MM.1S (cell line): Measurements from ENCODE around the gene GNG14.

ENCODE experiments used
- DNase-seq: peaks from one replicate; pipeline ENCODE4 v3.0.0-alpha.2; 2015
- H2AFZ ChIP-seq: fragments of 300-600 bp; sonication (generic); 2 replicates; pipeline ENCODE4 v1.6.0; 2016; ENCODE audit warnings: antibody characterized with exemption, low read length
- H3F3A ChIP-seq: fragments of 300-600 bp; sonication (generic); 2 replicates; pipeline ENCODE4 v1.6.1; 2016; ENCODE audit warnings: mild to moderate bottlenecking, antibody characterized with exemption, low read length, moderate library complexity, mixed read lengths; ENCODE audit not compliant: insufficient read depth
- H3K27ac ChIP-seq: fragments of 300-600 bp; sonication (generic); 2 replicates; pipeline ENCODE4 v1.5.1; 2016; ENCODE audit warnings: mild to moderate bottlenecking, low read length
- H3K27me3 ChIP-seq: fragments of 300-600 bp; sonication (generic); replicated peaks from 2 replicates; pipeline ENCODE4 v1.6.0; 2016; ENCODE audit warnings: low read length; ENCODE audit not compliant: insufficient read depth
- H3K36me3 ChIP-seq: fragments of 300-600 bp; sonication (generic); replicated peaks from 2 replicates; pipeline ENCODE4 v1.6.1; 2016; ENCODE audit warnings: mild to moderate bottlenecking, low read length, mixed read lengths; ENCODE audit not compliant: insufficient read depth
- H3K4me1 ChIP-seq: fragments of 300-600 bp; sonication (generic); 2 replicates; pipeline ENCODE4 v1.6.1; 2016; ENCODE audit warnings: low read length, mixed read lengths
- H3K4me2 ChIP-seq: fragments of 300-600 bp; sonication (generic); 2 replicates; pipeline ENCODE4 v1.6.0; 2016; ENCODE audit warnings: low read depth, low read length
- H3K4me3 ChIP-seq: fragments of 300-600 bp; sonication (generic); 2 replicates; pipeline ENCODE4 v1.5.1; 2016; ENCODE audit warnings: low read length, mixed read lengths
- H3K79me2 ChIP-seq: fragments of 300-600 bp; sonication (generic); 2 replicates; pipeline ENCODE4 v1.6.1; 2016; ENCODE audit warnings: mixed run types, low read length, mixed read lengths
- H3K9ac ChIP-seq: fragments of 300-600 bp; sonication (generic); 2 replicates; pipeline ENCODE4 v1.6.1; 2016; ENCODE audit warnings: low read length, mixed read lengths
- H3K9me2 ChIP-seq: fragments of 300-600 bp; sonication (generic); replicated peaks from 2 replicates; pipeline ENCODE4 v1.6.1; 2016; ENCODE audit warnings: mild to moderate bottlenecking, low read length, mixed read lengths; ENCODE audit not compliant: insufficient read depth
- H3K9me3 ChIP-seq: fragments of 300-600 bp; sonication (generic); replicated peaks from 2 replicates; pipeline ENCODE4 v1.6.1; 2016; ENCODE audit warnings: mild to moderate bottlenecking, low read length, mixed read lengths; ENCODE audit not compliant: insufficient read depth
- H4K20me1 ChIP-seq: fragments of 300-600 bp; sonication (generic); 2 replicates; pipeline ENCODE4 v1.6.1; 2016; ENCODE audit warnings: mild to moderate bottlenecking, low read length, moderate library complexity, mixed read lengths; ENCODE audit not compliant: insufficient read depth
- CTCF ChIP-seq: fragments of 300-600 bp; sonication (generic); IDR thresholded peaks from 2 replicates; pipeline ENCODE4 v1.5.1; 2016; ENCODE audit warnings: antibody characterized with exemption, low read length, mixed read lengths
- EZH2 ChIP-seq: fragments of 300-600 bp; sonication (generic); optimal IDR thresholded peaks from 2 replicates; pipeline ENCODE3; 2017; ENCODE audit warnings: low read depth, mild to moderate bottlenecking, antibody characterized with exemption, low read length, mixed read lengths
- EZH2phosphoT487 ChIP-seq: fragments of 300-600 bp; sonication (generic); IDR thresholded peaks from 2 replicates; pipeline ENCODE4 v1.6.1; 2018; ENCODE audit warnings: antibody characterized with exemption, low read length

The GNG14 gene

DNA sequence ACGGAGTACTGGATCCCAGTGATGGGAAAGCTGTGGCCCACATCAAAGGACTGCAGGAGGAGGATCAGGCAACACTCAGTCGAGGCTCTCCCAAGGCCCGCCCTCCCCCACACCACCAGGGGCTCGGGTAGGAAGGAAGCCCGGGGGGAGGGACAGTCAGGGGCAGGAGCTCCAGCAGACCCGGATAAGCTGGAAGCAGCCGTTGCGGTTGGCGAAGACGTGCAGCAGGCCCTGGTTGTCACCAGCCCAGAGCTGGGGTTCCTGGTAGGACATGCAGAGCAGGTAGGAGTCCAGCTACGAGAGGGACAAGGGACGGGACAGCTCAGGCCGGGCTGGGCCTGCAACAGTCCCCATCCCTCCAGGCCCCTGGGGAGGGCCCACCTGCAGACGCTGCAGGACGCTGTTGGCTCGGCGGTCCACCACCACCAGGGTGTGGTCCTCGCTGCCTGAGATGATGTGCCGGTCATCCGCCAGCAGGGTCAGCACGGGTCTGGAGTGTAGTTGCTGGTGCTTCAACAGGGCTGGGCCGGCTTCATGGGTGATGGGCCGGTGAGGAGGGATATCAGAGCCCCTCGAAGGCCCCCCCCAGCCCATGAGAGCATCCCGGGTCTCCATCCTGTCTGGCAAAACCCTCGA lies 1.9 kb downstream of the GNG14 start:
- H3K27ac ChIP-seq: no peak overlapping the region
- DNase-seq: no peak
- no peaks in the 10 kb centered on the region for H3K4me1 ChIP-seq
- H3K79me2 ChIP-seq: no peaks in the 10 kb centered on the region
- H4K20me1 ChIP-seq: no peaks in the 10 kb centered on the region
- no peak overlapping the region for H3K9ac ChIP-seq
- no peaks in the 10 kb centered on the region for H3K36me3 ChIP-seq
- no peak overlapping the region for H2AFZ ChIP-seq
- no peaks in the 10 kb centered on the region for H3K27me3 ChIP-seq
- no peaks in the 10 kb centered on the region for H3F3A ChIP-seq
- H3K4me2 ChIP-seq: no peak overlapping the region
- no peaks in the 10 kb centered on the region for H3K9me2 ChIP-seq
- no peak overlapping the region for H3K4me3 ChIP-seq
- H3K9me3 ChIP-seq: no peaks in the 10 kb centered on the region
- TF ChIP-seq EZH2 (no peak), CTCF (no peak), EZH2phosphoT487 (no peak)

DNA sequence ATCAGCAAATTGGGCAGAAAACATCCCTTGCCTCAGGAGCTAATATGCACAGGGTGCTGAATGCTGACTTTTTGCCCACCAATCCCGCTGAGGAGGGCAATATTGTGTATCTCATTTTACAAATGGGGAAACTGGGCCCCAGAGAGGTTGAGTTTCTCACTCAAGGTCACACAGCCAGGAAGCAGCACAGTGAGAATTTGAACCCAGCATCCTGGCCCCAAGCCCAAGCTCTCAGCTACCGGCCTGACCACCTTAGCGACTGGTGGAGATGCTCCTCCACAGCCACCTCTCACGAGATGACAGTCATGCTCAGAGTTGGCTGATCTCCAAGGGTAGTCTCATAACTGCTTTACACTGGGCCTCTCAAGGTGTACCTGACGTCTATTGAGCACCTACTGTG lies 5.2 kb downstream of the GNG14 start:
- no peak overlapping the region for H3K4me2 ChIP-seq
- peaks cover 8% of the 10 kb centered on the region; the same call in 1 of the 2 replicates for H3K4me1 ChIP-seq

DNA sequence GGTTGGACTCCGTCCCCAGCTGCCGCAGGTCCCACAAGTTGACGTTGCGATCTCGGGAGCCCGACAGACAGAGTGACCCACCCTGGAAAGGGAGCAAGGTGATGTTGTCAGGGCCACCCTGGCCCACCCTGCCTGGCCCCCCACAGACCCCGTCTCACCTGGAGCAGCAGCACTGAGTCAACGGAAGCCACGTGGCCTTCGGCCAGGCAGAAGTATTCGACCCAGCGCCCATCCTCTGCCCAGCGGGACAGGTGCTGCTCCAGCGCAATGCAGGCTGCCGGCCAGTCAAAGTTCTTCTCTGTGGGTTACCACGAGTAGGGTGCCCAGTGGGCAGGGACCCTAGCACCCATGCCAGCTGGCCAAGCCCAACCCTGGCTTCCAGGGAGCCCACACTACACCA lies 6.8 kb downstream of the GNG14 start:
- DNase-seq: no peak
- TF ChIP-seq CTCF: no peak
- TF ChIP-seq EZH2phosphoT487: no peak
- TF ChIP-seq EZH2: no peak
- Histone ChIP-seq H3K9me2 (no peaks in the 10 kb centered on the region), H4K20me1 (no peaks in the 10 kb centered on the region), H2AFZ (no peak overlapping the region), H3K27me3 (no peaks in the 10 kb centered on the region), H3K4me1 (peaks cover 8% of the 10 kb centered on the region; the same call in 1 of the 2 replicates), H3K36me3 (no peaks in the 10 kb centered on the region), H3K9ac (no peak overlapping the region), H3K79me2 (peaks cover 7% of the 10 kb centered on the region; the same call in 1 of the 2 replicates), H3K4me2 (no peak overlapping the region), H3K4me3 (no peak overlapping the region), H3K9me3 (no peaks in the 10 kb centered on the region), H3F3A (peaks cover 17% of the 10 kb centered on the region), H3K27ac (no peak overlapping the region)

More for the DNA sequence above, 5.2 kb downstream of the GNG14 start:
- H3K27me3 ChIP-seq: no peaks in the 10 kb centered on the region
- no peak overlapping the region for H3K9ac ChIP-seq
- H3K4me3 ChIP-seq: no peak overlapping the region
- H3K79me2 ChIP-seq: peaks cover 7% of the 10 kb centered on the region; the same call in 1 of the 2 replicates
- H3K27ac ChIP-seq: no peak overlapping the region
- no peaks in the 10 kb centered on the region for H3K9me2 ChIP-seq
- H2AFZ ChIP-seq: no peak overlapping the region
- no peaks in the 10 kb centered on the region for H4K20me1 ChIP-seq
- peaks cover 15% of the 10 kb centered on the region for H3F3A ChIP-seq
- no peak for TF ChIP-seq EZH2phosphoT487
- TF ChIP-seq EZH2: no peak
- TF ChIP-seq CTCF: no peak
- DNase-seq: no peak
- no peaks in the 10 kb centered on the region for H3K36me3 ChIP-seq
- H3K9me3 ChIP-seq: no peaks in the 10 kb centered on the region
